Panc1 (cell line): ENCODE data around the gene CFAP97D1. TPM values are rescaled to one million over a fixed set of nuclear protein-coding genes. Genes with fewer than 3 reads are reported as not detected.

Experiments used
- ATAC-seq: fragments of 200-7000 bp; cut with Tn5 transposase; 2 replicates; pipeline ENCODE4 v1.9.1; 2020; ENCODE audit warnings: mild to moderate bottlenecking, moderate library complexity
- BruUV-seq: library from RNA; stranded (reverse); fragments of 400-500 nt; replicated peaks from 2 replicates; lab custom pipeline; 2021; lab: Mats Ljungman, UMichigan
- CTCF ChIA-PET: fragments of 300-600 bp; sonication (Branson Sonifier 250); formaldehyde crosslinking; loops from one replicate; lab custom pipeline; 2022; ENCODE audit warnings: antibody characterized with exemption; lab: Charles Lee
- POLR2A ChIA-PET: fragments of 300-600 bp; sonication (Branson Sonifier 250); formaldehyde crosslinking; loops from one replicate; lab custom pipeline; 2022; ENCODE audit warnings: antibody characterized with exemption; lab: Charles Lee
- DNase-seq: peaks from one replicate; pipeline ENCODE4 v3.0.0-alpha.2; 2010; ENCODE audit warnings: low read depth, low spot score
- H3K27ac ChIP-seq: 2 replicates; pipeline ENCODE4 v1.5.1; 2011; ENCODE audit warnings: mild to moderate bottlenecking, low read length, inconsistent platforms
- H3K27me3 ChIP-seq: fragments of 200-500 bp; sonication (Bioruptor generic); 2 replicates; pipeline ENCODE4 v1.6.0; 2014; ENCODE audit warnings: low read length, inconsistent platforms; ENCODE audit not compliant: control insufficient read depth, insufficient read depth
- H3K36me3 ChIP-seq: fragments of 200-500 bp; sonication (Bioruptor generic); 2 replicates; pipeline ENCODE4 v1.5.1; 2014; ENCODE audit warnings: inconsistent platforms, mild to moderate bottlenecking, low read length, moderate library complexity; ENCODE audit not compliant: control insufficient read depth, insufficient read depth
- H3K4me1 ChIP-seq: 2 replicates; pipeline ENCODE4 v1.5.1; 2011; ENCODE audit warnings: inconsistent platforms, mild to moderate bottlenecking, low read length, moderate library complexity; ENCODE audit not compliant: control insufficient read depth, insufficient read depth
- H3K4me3 ChIP-seq, 2 experiments: 2 replicates each; pipeline ENCODE4 v1.5.1; 2011 to 2012; ENCODE audit warnings: low read depth in 2 of 2, low read length in 2 of 2, mild to moderate bottlenecking in 2 of 2, inconsistent platforms in 1 of 2, moderate library complexity in 1 of 2
- H3K9me3 ChIP-seq: fragments of 200-500 bp; sonication (Bioruptor generic); 2 replicates; pipeline ENCODE4 v1.5.1; 2014; ENCODE audit warnings: low read depth, mild to moderate bottlenecking, inconsistent platforms, low read length, moderate library complexity; ENCODE audit not compliant: control insufficient read depth, insufficient read depth
- POLR2AphosphoS5 ChIP-seq: IDR thresholded peaks from 2 replicates; pipeline ENCODE4 v1.6.1; 2012; ENCODE audit warnings: mild to moderate bottlenecking, low read depth, low read length, moderate library complexity
- SIN3A ChIP-seq: IDR thresholded peaks from 2 replicates; pipeline ENCODE4 v1.6.1; 2012; ENCODE audit warnings: low read depth, mild to moderate bottlenecking, low read length, moderate library complexity, borderline replicate concordance; ENCODE audit not compliant: insufficient read depth
- TCF7L2 ChIP-seq: IDR thresholded peaks from 2 replicates; pipeline ENCODE4 v1.6.1; 2011; ENCODE audit warnings: mild to moderate bottlenecking, low read depth, low read length, inconsistent platforms
- in situ Hi-C: cut with HindIII; loops from 2 replicates; pipeline ENCODE4 v1.10.0; 2016; ENCODE audit warnings: low sequenced_read_pairs, low pct_unique_long_range_greater_than_20kb
- intact Hi-C: fragments of 100-400 bp; cut with micrococcal nuclease; formaldehyde crosslinking; loops from one replicate; pipeline ENCODE4 v1.10.0; 2022; ENCODE audit not compliant: unreplicated experiment
- total RNA-seq: library from RNA; stranded (reverse); gene quantifications from one replicate; pipeline ENCODE4 v1.2.1, GENCODE V29; 2021; ENCODE audit not compliant: unreplicated experiment
- TF ChIP-seq, protein P1 (sequence below), 2 experiments: IDR thresholded peaks; 2 replicates each; pipeline ENCODE4 v1.6.1; 2011 to 2012; ENCODE audit warnings: low read depth in 2 of 2, control low read depth in 1 of 2, low read length in 1 of 2, mild to moderate bottlenecking in 1 of 2, moderate library complexity in 1 of 2; ENCODE audit not compliant: insufficient read depth in 1 of 2
- TF ChIP-seq, protein P2 (sequence below): fragments of 450-650 bp; IDR thresholded peaks from 2 replicates; pipeline ENCODE4 v1.5.1; 2017; ENCODE audit warnings: mild to moderate bottlenecking

CFAP97D1 gene
- total RNA-seq, 1 experiment from 2014 or later, result not detected

DNA sequence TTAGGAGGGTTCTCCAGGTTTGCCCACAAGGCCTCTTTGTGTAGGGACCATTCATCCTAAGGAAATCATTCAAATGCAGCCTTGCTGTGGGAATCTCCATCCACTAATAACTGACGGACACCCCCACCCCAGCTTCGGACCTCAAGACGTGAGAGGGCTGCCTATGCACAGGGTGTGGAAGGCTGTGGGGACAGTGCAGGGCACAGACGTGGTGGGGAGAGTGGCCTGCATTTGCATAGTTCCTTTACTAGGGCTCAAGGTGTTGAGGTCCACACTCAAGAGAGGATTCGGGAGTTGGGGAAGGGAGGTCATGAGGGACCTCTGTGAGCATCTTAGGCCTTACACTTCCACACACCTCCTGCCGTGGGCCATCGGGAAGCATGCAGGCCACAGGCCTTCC lies 11.3 kb upstream of the CFAP97D1 start:
- POLR2A ChIA-PET, result no interaction called here
- in situ Hi-C loops (no loop called here), intact Hi-C loops (no loop called here)
- no peak overlapping the region for H3K27ac ChIP-seq
- no peaks in the 10 kb centered on the region for H3K9me3 ChIP-seq
- no peak for ATAC-seq
- BruUV-seq, result no TSS peak
- H3K4me1 ChIP-seq, result no peaks in the 10 kb centered on the region
- H3K36me3 ChIP-seq, result no peaks in the 10 kb centered on the region
- DNase-seq, result no peak
- TF ChIP-seq POLR2AphosphoS5 (no peak), TCF7L2 (no peak), SIN3A (no peak)
- TF ChIP-seq, protein P1, sequence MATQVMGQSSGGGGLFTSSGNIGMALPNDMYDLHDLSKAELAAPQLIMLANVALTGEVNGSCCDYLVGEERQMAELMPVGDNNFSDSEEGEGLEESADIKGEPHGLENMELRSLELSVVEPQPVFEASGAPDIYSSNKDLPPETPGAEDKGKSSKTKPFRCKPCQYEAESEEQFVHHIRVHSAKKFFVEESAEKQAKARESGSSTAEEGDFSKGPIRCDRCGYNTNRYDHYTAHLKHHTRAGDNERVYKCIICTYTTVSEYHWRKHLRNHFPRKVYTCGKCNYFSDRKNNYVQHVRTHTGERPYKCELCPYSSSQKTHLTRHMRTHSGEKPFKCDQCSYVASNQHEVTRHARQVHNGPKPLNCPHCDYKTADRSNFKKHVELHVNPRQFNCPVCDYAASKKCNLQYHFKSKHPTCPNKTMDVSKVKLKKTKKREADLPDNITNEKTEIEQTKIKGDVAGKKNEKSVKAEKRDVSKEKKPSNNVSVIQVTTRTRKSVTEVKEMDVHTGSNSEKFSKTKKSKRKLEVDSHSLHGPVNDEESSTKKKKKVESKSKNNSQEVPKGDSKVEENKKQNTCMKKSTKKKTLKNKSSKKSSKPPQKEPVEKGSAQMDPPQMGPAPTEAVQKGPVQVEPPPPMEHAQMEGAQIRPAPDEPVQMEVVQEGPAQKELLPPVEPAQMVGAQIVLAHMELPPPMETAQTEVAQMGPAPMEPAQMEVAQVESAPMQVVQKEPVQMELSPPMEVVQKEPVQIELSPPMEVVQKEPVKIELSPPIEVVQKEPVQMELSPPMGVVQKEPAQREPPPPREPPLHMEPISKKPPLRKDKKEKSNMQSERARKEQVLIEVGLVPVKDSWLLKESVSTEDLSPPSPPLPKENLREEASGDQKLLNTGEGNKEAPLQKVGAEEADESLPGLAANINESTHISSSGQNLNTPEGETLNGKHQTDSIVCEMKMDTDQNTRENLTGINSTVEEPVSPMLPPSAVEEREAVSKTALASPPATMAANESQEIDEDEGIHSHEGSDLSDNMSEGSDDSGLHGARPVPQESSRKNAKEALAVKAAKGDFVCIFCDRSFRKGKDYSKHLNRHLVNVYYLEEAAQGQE (IDR thresholded peaks at IDR 0.05; ENCODE audit: insufficient read depth in 1 of 2, low read depth in 2 of 2, low read length in 1 of 2), result no peak
- TF ChIP-seq, protein P2, sequence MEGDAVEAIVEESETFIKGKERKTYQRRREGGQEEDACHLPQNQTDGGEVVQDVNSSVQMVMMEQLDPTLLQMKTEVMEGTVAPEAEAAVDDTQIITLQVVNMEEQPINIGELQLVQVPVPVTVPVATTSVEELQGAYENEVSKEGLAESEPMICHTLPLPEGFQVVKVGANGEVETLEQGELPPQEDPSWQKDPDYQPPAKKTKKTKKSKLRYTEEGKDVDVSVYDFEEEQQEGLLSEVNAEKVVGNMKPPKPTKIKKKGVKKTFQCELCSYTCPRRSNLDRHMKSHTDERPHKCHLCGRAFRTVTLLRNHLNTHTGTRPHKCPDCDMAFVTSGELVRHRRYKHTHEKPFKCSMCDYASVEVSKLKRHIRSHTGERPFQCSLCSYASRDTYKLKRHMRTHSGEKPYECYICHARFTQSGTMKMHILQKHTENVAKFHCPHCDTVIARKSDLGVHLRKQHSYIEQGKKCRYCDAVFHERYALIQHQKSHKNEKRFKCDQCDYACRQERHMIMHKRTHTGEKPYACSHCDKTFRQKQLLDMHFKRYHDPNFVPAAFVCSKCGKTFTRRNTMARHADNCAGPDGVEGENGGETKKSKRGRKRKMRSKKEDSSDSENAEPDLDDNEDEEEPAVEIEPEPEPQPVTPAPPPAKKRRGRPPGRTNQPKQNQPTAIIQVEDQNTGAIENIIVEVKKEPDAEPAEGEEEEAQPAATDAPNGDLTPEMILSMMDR, result no peak
- no peaks in the 10 kb centered on the region for H3K27me3 ChIP-seq
- no peak overlapping the region for H3K4me3 ChIP-seq
- CTCF ChIA-PET, result no interaction called here

DNA sequence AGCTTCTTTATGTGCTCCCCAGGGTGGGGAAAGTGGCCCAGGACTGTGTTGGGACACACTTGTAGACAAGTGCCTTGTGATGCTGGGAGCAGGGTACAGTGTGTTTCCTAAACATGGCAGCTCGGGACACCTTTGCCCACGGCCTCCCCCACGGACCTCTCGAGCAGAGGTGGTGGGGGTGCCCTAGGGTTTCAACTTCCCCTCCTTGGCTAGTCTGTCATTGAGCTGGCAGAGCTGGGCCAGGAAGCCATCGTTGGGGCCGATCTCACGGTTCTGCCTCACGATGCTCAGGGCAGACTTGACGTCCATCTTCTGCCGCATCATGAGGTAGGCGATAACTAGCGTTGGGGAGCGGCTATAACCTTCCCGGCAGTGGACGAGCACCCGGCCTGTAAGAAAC lies 10.8 kb upstream of the CFAP97D1 start:
- no TSS peak for BruUV-seq
- Histone ChIP-seq H3K27me3 (no peaks in the 10 kb centered on the region), H3K27ac (no peak overlapping the region), H3K4me3 (no peak overlapping the region), H3K9me3 (no peaks in the 10 kb centered on the region), H3K4me1 (no peaks in the 10 kb centered on the region), H3K36me3 (no peaks in the 10 kb centered on the region)
- in situ Hi-C loops, result no loop called here
- ATAC-seq (no peak), DNase-seq (no peak)
- TF ChIP-seq POLR2AphosphoS5 (no peak), SIN3A (no peak)
- TF ChIP-seq, protein P2, result no peak
- intact Hi-C loops, result no loop called here
- ChIA-PET CTCF (no interaction called here), POLR2A (no interaction called here)
